Measurements from ENCODE around the gene TAF9.

GRCh38 chr5:69418554-69418953 lies 49.2 kb upstream of the TAF9 start:
- TF ChIP-seq, protein P1, sequence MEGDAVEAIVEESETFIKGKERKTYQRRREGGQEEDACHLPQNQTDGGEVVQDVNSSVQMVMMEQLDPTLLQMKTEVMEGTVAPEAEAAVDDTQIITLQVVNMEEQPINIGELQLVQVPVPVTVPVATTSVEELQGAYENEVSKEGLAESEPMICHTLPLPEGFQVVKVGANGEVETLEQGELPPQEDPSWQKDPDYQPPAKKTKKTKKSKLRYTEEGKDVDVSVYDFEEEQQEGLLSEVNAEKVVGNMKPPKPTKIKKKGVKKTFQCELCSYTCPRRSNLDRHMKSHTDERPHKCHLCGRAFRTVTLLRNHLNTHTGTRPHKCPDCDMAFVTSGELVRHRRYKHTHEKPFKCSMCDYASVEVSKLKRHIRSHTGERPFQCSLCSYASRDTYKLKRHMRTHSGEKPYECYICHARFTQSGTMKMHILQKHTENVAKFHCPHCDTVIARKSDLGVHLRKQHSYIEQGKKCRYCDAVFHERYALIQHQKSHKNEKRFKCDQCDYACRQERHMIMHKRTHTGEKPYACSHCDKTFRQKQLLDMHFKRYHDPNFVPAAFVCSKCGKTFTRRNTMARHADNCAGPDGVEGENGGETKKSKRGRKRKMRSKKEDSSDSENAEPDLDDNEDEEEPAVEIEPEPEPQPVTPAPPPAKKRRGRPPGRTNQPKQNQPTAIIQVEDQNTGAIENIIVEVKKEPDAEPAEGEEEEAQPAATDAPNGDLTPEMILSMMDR (IDR thresholded peaks at IDR 0.05) = no peak
- no peak for TF ChIP-seq POLR2A (IDR thresholded peaks at IDR 0.05)

Data from Peyer's patch (tissue), 4 donors.